ENCODE data around the gene OAS2.

- TF ChIP-seq CTCF (IDR thresholded peaks at IDR 0.05 in 2 of 3, conservative IDR thresholded peaks at IDR 0.05 in 1 of 3; ENCODE audit: control insufficient read depth in 2 of 3, extremely low read depth in 1 of 3, insufficient read depth in 1 of 3, low read depth in 3 of 3, low read length in 3 of 3) (no peak), ZBTB40 (IDR thresholded peaks at IDR 0.05; ENCODE audit: borderline replicate concordance) (no peak), POLR2A (IDR thresholded peaks at IDR 0.05; ENCODE audit: low read depth, low read length) (no peak), YBX1 (IDR thresholded peaks at IDR 0.05) (no peak), SREBF1 (IDR thresholded peaks at IDR 0.05; ENCODE audit: low read length) (no peak), YY1 (IDR thresholded peaks at IDR 0.05; ENCODE audit: low read depth, low read length) (no peak), SMC3 (IDR thresholded peaks at IDR 0.05; ENCODE audit: borderline replicate concordance, low read length) (no peak), SRF (IDR thresholded peaks at IDR 0.05; ENCODE audit: low read depth in 2 of 2, low read length in 2 of 2) (no peak), NFIC (IDR thresholded peaks at IDR 0.05; ENCODE audit: low read depth, low read length) (no peak), CHD4 (IDR thresholded peaks at IDR 0.05) (no peak), POLR2AphosphoS5 (IDR thresholded peaks at IDR 0.05; ENCODE audit: low read length) (no peak), RFX5 (IDR thresholded peaks at IDR 0.05; ENCODE audit: low read depth, low read length) (no peak), MAX (IDR thresholded peaks at IDR 0.05; ENCODE audit: low read depth, low read length) (no peak)
Observed at GRCh38 chr12:112973818-112974231, 4.5 kb upstream of the OAS2 start.
